Liver (tissue), 9 donors: ENCODE measurements around the gene CYP4V2. TPM values are rescaled to one million over a fixed set of nuclear protein-coding genes. Genes with fewer than 3 reads are reported as not detected.

ENCODE experiments used
- DNase-seq: peaks from one replicate; pipeline ENCODE4 v3.0.0-alpha.2; 2017; ENCODE audit warnings: low spot score
- H3K27ac ChIP-seq, 2 donors: one replicate each; pipeline ENCODE4 v1.7.0; 2013; ENCODE audit warnings: inconsistent platforms in 2 of 2, low read length in 2 of 2, control low read depth in 1 of 2, low read depth in 1 of 2, mild to moderate bottlenecking in 1 of 2
- H3K27me3 ChIP-seq, 4 donors: one replicate each; pipeline versions ENCODE4 v1.6.1 to v1.7.0; 2013; ENCODE audit warnings: low read length in 3 of 4, inconsistent platforms in 1 of 4, mild to moderate bottlenecking in 1 of 4, moderate library complexity in 1 of 4; ENCODE audit not compliant: control insufficient read depth in 4 of 4, insufficient read depth in 4 of 4
- H3K36me3 ChIP-seq, 4 donors: one replicate each; pipeline versions ENCODE4 v1.6.1 to v1.7.0; 2013; ENCODE audit warnings: low read length in 3 of 4, mild to moderate bottlenecking in 3 of 4, low read depth in 1 of 4, moderate library complexity in 1 of 4; ENCODE audit not compliant: control insufficient read depth in 4 of 4, insufficient read depth in 3 of 4
- H3K4me1 ChIP-seq, 4 donors: one replicate each; pipeline versions ENCODE4 v1.6.1 to v1.7.0; 2013; ENCODE audit warnings: low read length in 3 of 4, mild to moderate bottlenecking in 3 of 4, moderate library complexity in 1 of 4; ENCODE audit not compliant: control insufficient read depth in 4 of 4, insufficient read depth in 4 of 4
- H3K4me3 ChIP-seq, 3 donors: one replicate each; pipeline versions ENCODE4 v1.6.1 to v1.7.0; 2013; ENCODE audit warnings: low read length in 3 of 3, control low read depth in 1 of 3, low read depth in 1 of 3, mild to moderate bottlenecking in 1 of 3
- H3K9ac ChIP-seq, 2 donors: one replicate each; pipeline ENCODE4 v1.7.0; 2013; ENCODE audit warnings: low read length in 2 of 2, mild to moderate bottlenecking in 2 of 2, moderate library complexity in 2 of 2, control low read depth in 1 of 2, low read depth in 1 of 2
- H3K9me3 ChIP-seq, 4 donors: one replicate each; pipeline versions ENCODE4 v1.6.1 to v1.7.0; 2013; ENCODE audit warnings: low read length in 3 of 4; ENCODE audit not compliant: control insufficient read depth in 4 of 4
- ATF3 ChIP-seq: IDR thresholded peaks from 2 replicates; pipeline ENCODE4 v1.6.1; 2016; ENCODE audit warnings: antibody characterized with exemption
- CTCF ChIP-seq: fragments of 150-350 bp; IDR thresholded peaks from 2 replicates; pipeline ENCODE4 v1.5.1; 2017; ENCODE audit warnings: improper control_type of control experiment, low read depth, low read length; ENCODE audit not compliant: missing input control
- EGR1 ChIP-seq, 2 donors: IDR thresholded peaks; 2 replicates each; pipeline ENCODE4 v1.6.1; 2016 to 2018; ENCODE audit warnings: antibody characterized with exemption in 2 of 2, low read depth in 2 of 2
- FOXA1 ChIP-seq: IDR thresholded peaks from 2 replicates; pipeline ENCODE4 v1.6.1; 2016; ENCODE audit warnings: antibody characterized with exemption
- FOXA2 ChIP-seq: IDR thresholded peaks from 2 replicates; pipeline ENCODE4 v1.6.1; 2016; ENCODE audit warnings: antibody characterized with exemption
- GABPA ChIP-seq, 2 donors: IDR thresholded peaks in 1 of 2; conservative IDR thresholded peaks in 1 of 2; 2 replicates each; pipeline ENCODE4 v1.6.1; 2016; ENCODE audit warnings: antibody characterized with exemption in 2 of 2, mild to moderate bottlenecking in 1 of 2, moderate library complexity in 1 of 2
- HNF4A ChIP-seq, 2 donors: conservative IDR thresholded peaks; 2 replicates each; pipeline ENCODE4 v1.6.1; 2016; ENCODE audit warnings: antibody characterized with exemption in 2 of 2, mild to moderate bottlenecking in 2 of 2
- HNF4G ChIP-seq: IDR thresholded peaks from 2 replicates; pipeline ENCODE4 v1.6.1; 2016; ENCODE audit warnings: antibody characterized with exemption
- JUND ChIP-seq, 2 donors: IDR thresholded peaks; 2 replicates each; pipeline ENCODE4 v1.6.1; 2016; ENCODE audit warnings: antibody characterized with exemption in 2 of 2
- MAX ChIP-seq: IDR thresholded peaks from 2 replicates; pipeline ENCODE4 v1.6.1; 2016; ENCODE audit warnings: antibody characterized with exemption
- NR2F2 ChIP-seq: IDR thresholded peaks from 2 replicates; pipeline ENCODE4 v1.6.1; 2016; ENCODE audit warnings: antibody characterized with exemption
- RAD21 ChIP-seq, 2 donors: IDR thresholded peaks; 2 replicates each; pipeline ENCODE4 v1.6.1; 2016; ENCODE audit warnings: antibody characterized with exemption in 2 of 2, mild to moderate bottlenecking in 2 of 2
- REST ChIP-seq: IDR thresholded peaks from 2 replicates; pipeline ENCODE4 v1.6.1; 2016; ENCODE audit warnings: antibody characterized with exemption, mild to moderate bottlenecking
- RXRA ChIP-seq, 2 donors: IDR thresholded peaks; 2 replicates each; pipeline ENCODE4 v1.6.1; 2017 to 2018; ENCODE audit warnings: antibody characterized with exemption in 2 of 2, mild to moderate bottlenecking in 1 of 2
- SP1 ChIP-seq: IDR thresholded peaks from 2 replicates; pipeline ENCODE4 v1.6.1; 2018; ENCODE audit warnings: antibody characterized with exemption, mild to moderate bottlenecking
- TAF1 ChIP-seq: conservative IDR thresholded peaks from 2 replicates; pipeline ENCODE4 v1.6.1; 2016; ENCODE audit warnings: antibody characterized with exemption, mild to moderate bottlenecking
- YY1 ChIP-seq: IDR thresholded peaks from 2 replicates; pipeline ENCODE4 v1.6.1; 2016; ENCODE audit warnings: antibody characterized with exemption, mild to moderate bottlenecking
- ZBTB33 ChIP-seq: IDR thresholded peaks from 2 replicates; pipeline ENCODE4 v1.6.1; 2016; ENCODE audit warnings: antibody characterized with exemption
- WGBS: extraction: QIAGEN DNeasy Blood & Tissue Kit; methylation state at CpG from one replicate; pipeline ENCODE4 v1.1.7; 2013; 5-methylcytosine and 5-hydroxymethylcytosine counted together
- polyA plus RNA-seq, 2 donors: library from polyadenylated mRNA; stranded (reverse) in 1 of 2; unstranded in 1 of 2; fragments of 200-250 nt in 1 of 2; fragments of >200 nt in 1 of 2; fragmentation: Nextera tagmentation in 1 of 2; extraction: Ambion mirVana in 1 of 2; gene quantifications; one replicate each; pipeline versions ENCODE4 v1.2.1 to v1.2.3, GENCODE V29; 2013 to 2015
- total RNA-seq, 2 donors: library from RNA; depleted of rRNA; stranded (reverse); fragments of >200 nt; gene quantifications; one replicate each; pipeline ENCODE4 v1.2.3, GENCODE V29; 2014
- donor health status: healthy.
- donor health status: healthy.
- donor health status: healthy.
- donor health status: healthy.
- donor health status: healthy.

CYP4V2 gene
- total and polyA plus RNA-seq, 4 donors = 27.9 to 119 (median 35.1) TPM

- Histone ChIP-seq H3K4me3 (no peak overlapping the region), H3K27ac (peak overlapping the region; percentile 19 to 69), H3K4me1 (peaks cover 4 to 17% (median 12%) of the 10 kb centered on the region in 4 donors), H3K27me3 (no peaks in the 10 kb centered on the region), H3K9ac (no peak overlapping the region), H3K9me3 (no peaks in the 10 kb centered on the region), H3K36me3 (peaks cover 2 to 28% (median 14%) of the 10 kb centered on the region in 4 donors)
- TF ChIP-seq FOXA2 = peak; percentile 5
- no peak for TF ChIP-seq NR2F2
- no peak for TF ChIP-seq GABPA (IDR thresholded peaks at IDR 0.05 in 1 of 2, conservative IDR thresholded peaks at IDR 0.05 in 1 of 2)
- TF ChIP-seq JUND (IDR thresholded peaks at IDR 0.05) = no peak
- no peak for TF ChIP-seq HNF4G
- peak; percentile 38 for TF ChIP-seq MAX
- peak in 1 of 2 donors; percentile 45 for TF ChIP-seq RXRA (IDR thresholded peaks at IDR 0.05)
- peak; percentile 48 for TF ChIP-seq TAF1
- TF ChIP-seq RAD21 (IDR thresholded peaks at IDR 0.05) = no peak
- no peak for TF ChIP-seq ATF3
- no peak for TF ChIP-seq EGR1 (IDR thresholded peaks at IDR 0.05; ENCODE audit: low read depth in 2 of 2)
- peak; percentile 43 for TF ChIP-seq YY1
- no peak for TF ChIP-seq ZBTB33
- TF ChIP-seq CTCF = no peak
- TF ChIP-seq SP1 = peak; percentile 54
- TF ChIP-seq FOXA1 = no peak
- peak; percentile 33 for TF ChIP-seq REST
- TF ChIP-seq HNF4A (conservative IDR thresholded peaks at IDR 0.05) = peak; percentile 28 to 38
- 18% methylated on average over 2 of the region's 2 CpGs for WGBS
- DNase-seq = no peak
Observed at GRCh38 chr4:186250760-186251159, 59.4 kb downstream of the CYP4V2 start.
